Measurements from ENCODE around the gene NABP2.

DNA sequence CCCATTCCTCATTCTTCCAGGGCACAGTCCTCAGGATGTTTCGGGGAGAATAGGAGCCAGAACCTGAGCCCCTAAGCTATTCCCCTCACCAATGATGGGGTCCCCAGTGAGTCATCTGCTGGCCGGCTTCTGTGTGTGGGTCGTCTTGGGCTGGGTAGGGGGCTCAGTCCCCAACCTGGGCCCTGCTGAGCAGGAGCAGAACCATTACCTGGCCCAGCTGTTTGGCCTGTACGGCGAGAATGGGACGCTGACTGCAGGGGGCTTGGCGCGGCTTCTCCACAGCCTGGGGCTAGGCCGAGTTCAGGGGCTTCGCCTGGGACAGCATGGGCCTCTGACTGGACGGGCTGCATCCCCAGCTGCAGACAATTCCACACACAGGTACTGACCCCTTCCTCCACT, 7.0 kb downstream of the NABP2 start:
- TF ChIP-seq EZH2 (IDR thresholded peaks at IDR 0.05; ENCODE audit: borderline replicate concordance, low read depth, low read length, severe bottlenecking) = no peak
- TF ChIP-seq, protein P1, sequence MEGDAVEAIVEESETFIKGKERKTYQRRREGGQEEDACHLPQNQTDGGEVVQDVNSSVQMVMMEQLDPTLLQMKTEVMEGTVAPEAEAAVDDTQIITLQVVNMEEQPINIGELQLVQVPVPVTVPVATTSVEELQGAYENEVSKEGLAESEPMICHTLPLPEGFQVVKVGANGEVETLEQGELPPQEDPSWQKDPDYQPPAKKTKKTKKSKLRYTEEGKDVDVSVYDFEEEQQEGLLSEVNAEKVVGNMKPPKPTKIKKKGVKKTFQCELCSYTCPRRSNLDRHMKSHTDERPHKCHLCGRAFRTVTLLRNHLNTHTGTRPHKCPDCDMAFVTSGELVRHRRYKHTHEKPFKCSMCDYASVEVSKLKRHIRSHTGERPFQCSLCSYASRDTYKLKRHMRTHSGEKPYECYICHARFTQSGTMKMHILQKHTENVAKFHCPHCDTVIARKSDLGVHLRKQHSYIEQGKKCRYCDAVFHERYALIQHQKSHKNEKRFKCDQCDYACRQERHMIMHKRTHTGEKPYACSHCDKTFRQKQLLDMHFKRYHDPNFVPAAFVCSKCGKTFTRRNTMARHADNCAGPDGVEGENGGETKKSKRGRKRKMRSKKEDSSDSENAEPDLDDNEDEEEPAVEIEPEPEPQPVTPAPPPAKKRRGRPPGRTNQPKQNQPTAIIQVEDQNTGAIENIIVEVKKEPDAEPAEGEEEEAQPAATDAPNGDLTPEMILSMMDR (IDR thresholded peaks at IDR 0.05; ENCODE audit: extremely low read depth in 1 of 2, insufficient read depth in 1 of 2, low read depth in 1 of 2, low read length in 2 of 2) = no peak
- TF ChIP-seq, protein P2, sequence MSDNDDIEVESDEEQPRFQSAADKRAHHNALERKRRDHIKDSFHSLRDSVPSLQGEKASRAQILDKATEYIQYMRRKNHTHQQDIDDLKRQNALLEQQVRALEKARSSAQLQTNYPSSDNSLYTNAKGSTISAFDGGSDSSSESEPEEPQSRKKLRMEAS (IDR thresholded peaks at IDR 0.05; ENCODE audit: insufficient read depth, insufficient read length) = no peak
- TF ChIP-seq POLR2A (IDR thresholded peaks at IDR 0.05; ENCODE audit: low read depth, low read length) = no peak
- TF ChIP-seq POLR2AphosphoS5 (IDR thresholded peaks at IDR 0.05; ENCODE audit: insufficient read depth, low read depth, low read length) = no peak
- TF ChIP-seq MYC (IDR thresholded peaks at IDR 0.05; ENCODE audit: low read depth, low read length) = no peak

Measured in endothelial cell of umbilical vein (primary cell).